Vagina (tissue), 2 donors: ENCODE measurements around the gene CAPZA2. TPM values are rescaled to one million over a fixed set of nuclear protein-coding genes. Genes with fewer than 3 reads are reported as not detected.

Experiments
- DNase-seq, 2 donors: peaks; one replicate each; pipeline ENCODE4 v3.0.0-alpha.2; 2017; ENCODE audit errors: extremely low spot score in 2 of 2
- H3K27ac ChIP-seq: fragments of 200-600 bp; sonication (generic); one replicate; pipeline ENCODE4 v1.5.1; 2019
- H3K27me3 ChIP-seq: fragments of 200-600 bp; sonication (generic); one replicate; pipeline ENCODE4 v1.5.1; 2019
- H3K36me3 ChIP-seq, 2 donors: fragments of 200-600 bp; sonication (generic); one replicate each; pipeline ENCODE4 v1.5.1; 2017 to 2019
- H3K4me1 ChIP-seq: fragments of 200-600 bp; sonication (generic); one replicate; pipeline ENCODE4 v1.5.1; 2019
- H3K4me3 ChIP-seq, 2 donors: fragments of 200-600 bp; sonication (generic); 1 replicate in 1 of 2; 2 replicates in 1 of 2; pipeline ENCODE4 v1.5.1; 2016 to 2019
- H3K9me3 ChIP-seq: fragments of 200-600 bp; sonication (generic); one replicate; pipeline ENCODE4 v1.5.1; 2019
- POLR2A ChIP-seq, 2 donors: fragments of 450-650 bp; IDR thresholded peaks; one replicate each; pipeline ENCODE4 v1.6.1; 2017; ENCODE audit warnings: antibody characterized with exemption in 2 of 2, mild to moderate bottlenecking in 2 of 2, moderate library complexity in 2 of 2
- POLR2AphosphoS5 ChIP-seq, 2 donors: sonication (generic); formaldehyde crosslinking; IDR thresholded peaks; one replicate each; pipeline ENCODE4 v1.9.0; 2017; ENCODE audit warnings: antibody characterized with exemption in 2 of 2, mild to moderate bottlenecking in 2 of 2, low read depth in 1 of 2; ENCODE audit not compliant: insufficient read depth in 1 of 2
- intact Hi-C: fragments of 100-400 bp; cut with DNase I; formaldehyde crosslinking; loops from one replicate; pipeline ENCODE4 v1.15.1; 2023
- total RNA-seq: library from RNA; depleted of rRNA; stranded (reverse); fragments of >200 nt; gene quantifications from one replicate; pipeline ENCODE4 v1.2.3, GENCODE V29; 2016
- TF ChIP-seq, protein P1 (sequence below), 3 experiments: fragments of 450-650 bp in 2 of 3; fragments of 200-600 bp in 1 of 3; sonication (generic) in 1 of 3; IDR thresholded peaks; one replicate each; pipeline ENCODE4 v1.5.1; 2017 to 2019; ENCODE audit warnings: antibody characterized with exemption in 3 of 3, mild to moderate bottlenecking in 2 of 3, moderate library complexity in 2 of 3

Gene CAPZA2
- total RNA-seq, 1 donor from 2014 or later: 86.2 TPM

DNA sequence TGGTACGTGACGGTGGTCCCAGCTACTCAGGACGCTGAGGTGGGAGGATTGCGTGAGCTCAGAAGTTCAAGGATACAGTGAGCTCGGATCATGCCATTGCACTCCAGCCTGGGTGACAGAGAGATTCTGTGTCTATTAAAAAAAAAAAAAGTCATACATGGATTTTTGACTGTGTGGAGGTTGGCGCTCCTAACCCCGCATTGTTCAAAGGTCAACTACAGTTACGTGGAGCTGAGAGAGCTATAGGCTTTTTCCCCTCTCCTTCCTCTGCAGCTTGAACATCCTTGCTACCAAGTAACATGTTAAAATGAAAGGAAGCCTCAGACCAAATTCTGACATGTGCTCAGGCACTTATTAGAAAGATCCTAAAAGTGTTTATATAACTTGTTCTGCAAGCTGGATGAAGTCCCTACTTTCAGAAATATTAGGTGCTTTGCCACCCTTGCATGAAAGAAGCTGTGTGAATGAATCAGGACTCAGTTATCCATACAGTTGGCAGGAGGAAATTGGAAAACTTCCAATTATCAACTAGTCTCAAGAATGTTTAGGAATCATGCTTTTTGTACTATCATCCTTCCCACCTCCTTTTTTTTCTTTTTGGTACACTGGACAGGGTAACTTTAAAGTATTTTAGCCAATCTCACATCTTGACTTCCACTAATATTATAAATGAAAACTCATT, 78.4 kb downstream of the CAPZA2 start:
- no peaks in the 10 kb centered on the region for H3K9me3 ChIP-seq
- intact Hi-C loops: no loop called here
- no peak overlapping the region for H3K4me3 ChIP-seq
- H3K27me3 ChIP-seq: no peaks in the 10 kb centered on the region
- H3K36me3 ChIP-seq: no peaks in the 10 kb centered on the region
- no peak overlapping the region for H3K27ac ChIP-seq
- TF ChIP-seq, protein P1, sequence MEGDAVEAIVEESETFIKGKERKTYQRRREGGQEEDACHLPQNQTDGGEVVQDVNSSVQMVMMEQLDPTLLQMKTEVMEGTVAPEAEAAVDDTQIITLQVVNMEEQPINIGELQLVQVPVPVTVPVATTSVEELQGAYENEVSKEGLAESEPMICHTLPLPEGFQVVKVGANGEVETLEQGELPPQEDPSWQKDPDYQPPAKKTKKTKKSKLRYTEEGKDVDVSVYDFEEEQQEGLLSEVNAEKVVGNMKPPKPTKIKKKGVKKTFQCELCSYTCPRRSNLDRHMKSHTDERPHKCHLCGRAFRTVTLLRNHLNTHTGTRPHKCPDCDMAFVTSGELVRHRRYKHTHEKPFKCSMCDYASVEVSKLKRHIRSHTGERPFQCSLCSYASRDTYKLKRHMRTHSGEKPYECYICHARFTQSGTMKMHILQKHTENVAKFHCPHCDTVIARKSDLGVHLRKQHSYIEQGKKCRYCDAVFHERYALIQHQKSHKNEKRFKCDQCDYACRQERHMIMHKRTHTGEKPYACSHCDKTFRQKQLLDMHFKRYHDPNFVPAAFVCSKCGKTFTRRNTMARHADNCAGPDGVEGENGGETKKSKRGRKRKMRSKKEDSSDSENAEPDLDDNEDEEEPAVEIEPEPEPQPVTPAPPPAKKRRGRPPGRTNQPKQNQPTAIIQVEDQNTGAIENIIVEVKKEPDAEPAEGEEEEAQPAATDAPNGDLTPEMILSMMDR (IDR thresholded peaks at IDR 0.05): no peak
- no peak for TF ChIP-seq POLR2AphosphoS5 (IDR thresholded peaks at IDR 0.05; ENCODE audit: insufficient read depth in 1 of 2, low read depth in 1 of 2)
- TF ChIP-seq POLR2A (IDR thresholded peaks at IDR 0.05): no peak
- H3K4me1 ChIP-seq: no peaks in the 10 kb centered on the region
- no peak for DNase-seq

DNA sequence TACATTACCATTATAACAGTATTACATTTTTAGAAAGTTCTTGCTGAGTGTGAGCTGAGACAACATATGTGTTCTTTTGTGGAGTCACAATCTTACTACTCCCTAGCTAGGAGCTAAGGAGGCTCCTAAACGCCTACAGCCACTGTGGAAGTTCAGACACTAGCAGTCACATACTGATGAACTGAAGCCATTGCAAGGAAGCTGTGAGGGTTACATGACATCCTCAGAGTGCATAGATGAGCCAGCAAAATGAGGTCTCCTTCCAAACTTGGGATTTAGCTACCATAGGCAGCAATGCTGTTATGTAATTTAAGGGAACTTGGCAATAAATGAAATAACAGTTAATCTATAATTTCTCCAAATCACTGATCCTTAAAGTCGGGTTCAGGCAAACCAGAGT, 80.1 kb downstream of the CAPZA2 start:
- no peak for DNase-seq
- H3K4me1 ChIP-seq: no peaks in the 10 kb centered on the region
- no peak overlapping the region for H3K27ac ChIP-seq
- no peak overlapping the region for H3K4me3 ChIP-seq
- no peaks in the 10 kb centered on the region for H3K27me3 ChIP-seq
- TF ChIP-seq POLR2A (IDR thresholded peaks at IDR 0.05): no peak
- TF ChIP-seq, protein P1 (IDR thresholded peaks at IDR 0.05): no peak
- TF ChIP-seq POLR2AphosphoS5 (IDR thresholded peaks at IDR 0.05; ENCODE audit: insufficient read depth in 1 of 2, low read depth in 1 of 2): no peak
- H3K9me3 ChIP-seq: no peaks in the 10 kb centered on the region
- H3K36me3 ChIP-seq: no peaks in the 10 kb centered on the region
- intact Hi-C loops: no loop called here

DNA sequence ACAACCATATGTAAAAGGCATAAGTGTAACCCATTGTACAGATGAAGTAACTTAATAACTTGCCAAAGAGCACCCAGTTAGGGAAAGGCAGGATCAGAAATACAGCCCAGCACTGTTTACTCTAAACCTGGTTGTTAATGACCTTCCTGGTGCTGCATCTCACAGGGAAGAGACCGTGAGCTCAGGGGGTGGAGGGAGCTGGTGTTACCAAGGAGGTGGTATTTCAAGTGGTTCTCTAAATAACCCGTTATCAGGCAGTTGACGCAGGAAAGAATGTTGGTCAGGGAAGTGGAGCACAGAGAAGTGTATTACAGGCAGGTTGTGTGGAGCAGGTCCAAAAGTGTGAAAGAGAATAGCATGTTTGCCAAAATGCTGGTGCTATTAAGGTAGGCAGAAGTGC, 86.5 kb downstream of the CAPZA2 start:
- Histone ChIP-seq H3K27ac (no peak overlapping the region), H3K4me3 (no peak overlapping the region), H3K27me3 (no peaks in the 10 kb centered on the region), H3K9me3 (no peaks in the 10 kb centered on the region), H3K36me3 (no peaks in the 10 kb centered on the region), H3K4me1 (no peaks in the 10 kb centered on the region)
- intact Hi-C loops: no loop called here
- no peak for DNase-seq
- TF ChIP-seq POLR2A (IDR thresholded peaks at IDR 0.05) (no peak), POLR2AphosphoS5 (IDR thresholded peaks at IDR 0.05; ENCODE audit: insufficient read depth in 1 of 2, low read depth in 1 of 2) (no peak)
- TF ChIP-seq, protein P1 (IDR thresholded peaks at IDR 0.05): no peak

DNA sequence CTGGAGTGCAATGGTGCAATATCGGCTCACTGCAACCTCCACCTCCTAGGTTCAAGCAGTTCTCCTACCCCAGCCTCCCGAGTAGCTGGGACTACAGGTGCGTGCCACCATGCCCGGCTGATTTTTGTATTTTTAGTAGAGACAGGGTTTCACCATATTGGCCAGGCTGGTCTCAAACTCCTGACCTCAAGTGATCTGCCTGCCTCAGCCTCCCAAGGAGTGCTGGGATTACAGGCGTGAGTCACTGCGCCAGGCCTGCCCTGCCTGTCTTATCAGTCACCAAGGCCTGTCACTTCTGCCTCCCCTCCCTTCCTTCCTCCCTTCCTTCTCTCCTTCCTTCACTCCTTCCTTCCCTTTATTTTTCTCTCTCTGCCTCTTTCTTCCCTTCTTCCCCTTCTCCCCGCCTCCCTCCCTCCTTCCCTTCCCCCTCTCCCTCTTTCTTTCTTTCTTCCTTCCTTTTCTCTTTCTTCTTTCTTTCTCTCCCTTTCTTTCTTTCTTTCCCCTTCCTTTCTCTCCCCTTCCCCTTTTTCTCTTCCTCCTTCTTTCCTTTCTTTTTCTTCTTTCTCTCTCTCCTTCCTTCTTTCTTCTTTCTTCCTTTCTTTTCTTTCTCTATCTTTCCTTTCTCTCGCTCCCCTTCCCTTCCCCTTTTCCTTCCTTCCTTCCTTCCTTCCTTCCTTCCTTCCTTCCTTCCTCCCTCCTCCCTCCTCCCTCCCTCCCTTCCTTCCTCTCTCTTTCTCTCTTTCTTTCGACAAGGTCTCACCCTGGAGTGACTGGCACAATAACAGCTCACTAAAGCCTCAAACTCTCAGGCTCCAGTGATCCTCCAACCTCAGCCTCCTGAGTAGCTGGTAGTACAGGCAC, 87.8 kb downstream of the CAPZA2 start:
- TF ChIP-seq POLR2AphosphoS5 (IDR thresholded peaks at IDR 0.05; ENCODE audit: insufficient read depth in 1 of 2, low read depth in 1 of 2) (no peak), POLR2A (IDR thresholded peaks at IDR 0.05) (no peak)
- TF ChIP-seq, protein P1 (IDR thresholded peaks at IDR 0.05): no peak

More for the DNA sequence above, 87.8 kb downstream of the CAPZA2 start:
- intact Hi-C loops: no loop called here
- H3K36me3 ChIP-seq: no peaks in the 10 kb centered on the region
- no peak overlapping the region for H3K4me3 ChIP-seq
- no peak for DNase-seq
- H3K9me3 ChIP-seq: no peaks in the 10 kb centered on the region
- no peaks in the 10 kb centered on the region for H3K27me3 ChIP-seq
- no peak overlapping the region for H3K27ac ChIP-seq
- peaks cover 8% of the 10 kb centered on the region for H3K4me1 ChIP-seq
